Astrocyte (in vitro differentiated cells and primary cell): ENCODE measurements around the gene KEAP1. TPM values are rescaled to one million over a fixed set of nuclear protein-coding genes. Genes with fewer than 3 reads are reported as not detected.
A peak's percentile ranks its signal among the peaks of the same experiment; 100 is the strongest.

ENCODE experiments used
- DNase-seq: peaks from one replicate; pipeline ENCODE4 v3.0.0-alpha.2; 2010; ENCODE audit warnings: low read depth
- FAIRE-seq: peaks from 2 replicates; lab custom pipeline; 2011; peaks lifted over from hg19 to GRCh38; lab: Jason Lieb, UNC
- H2AFZ ChIP-seq: 2 replicates; pipeline ENCODE4 v1.6.0; 2012; ENCODE audit warnings: low read depth, low read length, inconsistent platforms
- H3K27ac ChIP-seq: 2 replicates; pipeline ENCODE4 v1.5.1; 2011; ENCODE audit warnings: low read depth, low read length, inconsistent platforms
- H3K27me3 ChIP-seq: 2 replicates; pipeline ENCODE4 v1.6.0; 2011; ENCODE audit warnings: low read length, inconsistent platforms; ENCODE audit not compliant: insufficient read depth
- H3K36me3 ChIP-seq: 2 replicates; pipeline ENCODE4 v1.5.1; 2011; ENCODE audit warnings: low read length, inconsistent platforms; ENCODE audit not compliant: insufficient read depth
- H3K4me1 ChIP-seq: 2 replicates; pipeline ENCODE4 v1.5.1; 2011; ENCODE audit warnings: low read length, inconsistent platforms; ENCODE audit not compliant: insufficient read depth
- H3K4me2 ChIP-seq: 2 replicates; pipeline ENCODE4 v1.6.0; 2012; ENCODE audit warnings: low read length, inconsistent platforms
- H3K4me3 ChIP-seq: 2 replicates; pipeline ENCODE4 v1.5.1; 2011; ENCODE audit warnings: low read depth, mild to moderate bottlenecking, low read length, inconsistent platforms; ENCODE audit not compliant: insufficient read depth
- H3K79me2 ChIP-seq: 2 replicates; pipeline ENCODE4 v1.6.0; 2012; ENCODE audit warnings: mild to moderate bottlenecking, low read length, inconsistent platforms; ENCODE audit not compliant: insufficient read depth
- H3K9ac ChIP-seq: 2 replicates; pipeline ENCODE4 v1.6.0; 2012; ENCODE audit warnings: mild to moderate bottlenecking, low read length, inconsistent platforms
- H3K9me3 ChIP-seq: 2 replicates; pipeline ENCODE4 v1.5.1; 2012; ENCODE audit warnings: low read depth, mild to moderate bottlenecking, low read length, inconsistent platforms; ENCODE audit not compliant: insufficient read depth
- H4K20me1 ChIP-seq: 2 replicates; pipeline ENCODE4 v1.6.0; 2012; ENCODE audit warnings: low read length, inconsistent platforms; ENCODE audit not compliant: insufficient read depth
- H3K27ac Mint-ChIP-seq: one replicate; pipeline ENCODE4 v1.8.0; 2021; ENCODE audit warnings: mild to moderate bottlenecking, mixed read lengths; ENCODE audit not compliant: unreplicated experiment
- H3K27me3 Mint-ChIP-seq: one replicate; pipeline ENCODE4 v1.8.0; 2021; ENCODE audit warnings: low read depth, mixed read lengths; ENCODE audit not compliant: unreplicated experiment
- H3K36me3 Mint-ChIP-seq: one replicate; pipeline ENCODE4 v1.8.0; 2021; ENCODE audit warnings: low read depth, mixed read lengths; ENCODE audit not compliant: unreplicated experiment
- H3K4me1 Mint-ChIP-seq: one replicate; pipeline ENCODE4 v1.8.0; 2021; ENCODE audit warnings: low read depth, mixed read lengths; ENCODE audit not compliant: unreplicated experiment
- H3K4me3 Mint-ChIP-seq: one replicate; pipeline ENCODE4 v1.8.0; 2021; ENCODE audit warnings: mild to moderate bottlenecking, moderate library complexity, mixed read lengths; ENCODE audit not compliant: unreplicated experiment
- H3K9me3 Mint-ChIP-seq: one replicate; pipeline ENCODE4 v1.8.0; 2021; ENCODE audit warnings: mild to moderate bottlenecking, mixed read lengths; ENCODE audit not compliant: unreplicated experiment
- EZH2 ChIP-seq: IDR thresholded peaks from 2 replicates; pipeline ENCODE4 v1.6.1; 2012; ENCODE audit warnings: mild to moderate bottlenecking, low read length, inconsistent platforms; ENCODE audit not compliant: insufficient read depth
- total RNA-seq: library from RNA; stranded (reverse); gene quantifications from 2 replicates; pipeline ENCODE4 v1.2.1, GENCODE V29; 2021
- TF ChIP-seq, protein P1 (sequence below): IDR thresholded peaks from 2 replicates; pipeline ENCODE4 v1.5.1; 2011; ENCODE audit warnings: low read depth, mild to moderate bottlenecking, inconsistent platforms, low read length, moderate library complexity; ENCODE audit not compliant: insufficient read depth

Gene KEAP1
- total RNA-seq, 1 donor from 2014 or later = 43.6 TPM

DNA sequence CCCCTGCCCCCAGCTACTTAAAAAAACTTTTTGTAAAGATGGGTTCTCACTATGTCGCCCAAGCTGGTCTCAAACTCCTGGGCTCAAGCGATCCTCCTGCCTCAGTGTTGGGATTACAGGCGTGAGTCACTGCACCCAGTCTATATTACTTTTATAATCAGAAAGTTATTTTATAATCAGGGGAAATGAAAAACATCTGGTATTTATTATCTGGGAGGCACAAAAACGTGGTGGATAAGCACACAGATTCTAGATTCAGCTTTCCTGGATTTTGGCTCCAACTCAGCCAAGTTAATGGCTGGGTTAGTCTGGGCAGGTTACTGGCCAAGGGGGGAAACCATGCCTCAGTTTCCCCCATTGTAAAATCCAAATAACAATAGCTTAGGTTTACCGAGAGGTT, 24.7 kb downstream of the KEAP1 start:
- Histone ChIP-seq H3K4me1 (peaks cover 4% of the 10 kb centered on the region), H3K36me3 (no peaks in the 10 kb centered on the region), H2AFZ (no peak overlapping the region), H3K9ac (no peak overlapping the region), H3K27ac (no peak overlapping the region), H3K79me2 (no peaks in the 10 kb centered on the region), H3K4me3 (no peak overlapping the region), H4K20me1 (no peaks in the 10 kb centered on the region), H3K4me2 (peak overlapping the region; percentile 52), H3K9me3 (no peaks in the 10 kb centered on the region), H3K27me3 (peaks cover 3% of the 10 kb centered on the region)
- Mint-ChIP-seq H3K9me3 (no peaks in the 10 kb centered on the region), H3K4me3 (no peak overlapping the region), H3K36me3 (no peaks in the 10 kb centered on the region), H3K27ac (no peak overlapping the region), H3K27me3 (peaks cover 13% of the 10 kb centered on the region), H3K4me1 (no peaks in the 10 kb centered on the region)
- DNase-seq (no peak), FAIRE-seq (no peak)
- TF ChIP-seq EZH2 = no peak
- TF ChIP-seq, protein P1, sequence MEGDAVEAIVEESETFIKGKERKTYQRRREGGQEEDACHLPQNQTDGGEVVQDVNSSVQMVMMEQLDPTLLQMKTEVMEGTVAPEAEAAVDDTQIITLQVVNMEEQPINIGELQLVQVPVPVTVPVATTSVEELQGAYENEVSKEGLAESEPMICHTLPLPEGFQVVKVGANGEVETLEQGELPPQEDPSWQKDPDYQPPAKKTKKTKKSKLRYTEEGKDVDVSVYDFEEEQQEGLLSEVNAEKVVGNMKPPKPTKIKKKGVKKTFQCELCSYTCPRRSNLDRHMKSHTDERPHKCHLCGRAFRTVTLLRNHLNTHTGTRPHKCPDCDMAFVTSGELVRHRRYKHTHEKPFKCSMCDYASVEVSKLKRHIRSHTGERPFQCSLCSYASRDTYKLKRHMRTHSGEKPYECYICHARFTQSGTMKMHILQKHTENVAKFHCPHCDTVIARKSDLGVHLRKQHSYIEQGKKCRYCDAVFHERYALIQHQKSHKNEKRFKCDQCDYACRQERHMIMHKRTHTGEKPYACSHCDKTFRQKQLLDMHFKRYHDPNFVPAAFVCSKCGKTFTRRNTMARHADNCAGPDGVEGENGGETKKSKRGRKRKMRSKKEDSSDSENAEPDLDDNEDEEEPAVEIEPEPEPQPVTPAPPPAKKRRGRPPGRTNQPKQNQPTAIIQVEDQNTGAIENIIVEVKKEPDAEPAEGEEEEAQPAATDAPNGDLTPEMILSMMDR = no peak

- Histone ChIP-seq H4K20me1 (no peaks in the 10 kb centered on the region), H3K4me2 (no peak overlapping the region), H3K27ac (no peak overlapping the region), H3K27me3 (peaks cover 3% of the 10 kb centered on the region), H3K4me1 (peaks cover 4% of the 10 kb centered on the region), H3K36me3 (no peaks in the 10 kb centered on the region), H3K9ac (no peak overlapping the region), H3K4me3 (no peak overlapping the region), H3K79me2 (no peaks in the 10 kb centered on the region), H3K9me3 (no peaks in the 10 kb centered on the region), H2AFZ (no peak overlapping the region)
- H3K27me3 Mint-ChIP-seq = peaks cover 17% of the 10 kb centered on the region
- TF ChIP-seq, protein P1 = no peak
- no peak for TF ChIP-seq EZH2
- H3K4me3 Mint-ChIP-seq = no peak overlapping the region
- H3K9me3 Mint-ChIP-seq = no peaks in the 10 kb centered on the region
- no peaks in the 10 kb centered on the region for H3K4me1 Mint-ChIP-seq
- H3K36me3 Mint-ChIP-seq = no peaks in the 10 kb centered on the region
- FAIRE-seq (no peak), DNase-seq (no peak)
- no peak overlapping the region for H3K27ac Mint-ChIP-seq
Observed at GRCh38 chr19:10474962-10475451, 28.1 kb downstream of the KEAP1 start.

DNA sequence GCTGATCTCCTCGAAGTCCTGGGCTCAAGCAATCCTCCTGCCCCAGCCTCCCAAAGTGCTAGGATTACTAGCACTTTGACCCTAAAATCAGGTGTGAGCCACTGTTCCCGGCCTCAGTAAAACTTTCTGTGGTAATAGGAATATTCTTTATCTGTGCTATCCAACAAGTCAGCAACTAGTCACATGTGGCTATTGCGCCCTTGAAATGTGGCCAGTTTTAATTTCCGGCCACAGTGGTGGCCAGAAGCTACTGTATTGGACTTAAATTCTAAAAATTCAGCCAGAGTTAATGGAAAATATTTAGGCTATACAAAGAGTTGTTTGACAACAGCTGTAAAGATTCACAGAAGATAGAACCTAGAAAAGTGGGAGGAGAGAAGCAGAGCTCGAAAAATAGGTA, 30.0 kb downstream of the KEAP1 start:
- no peaks in the 10 kb centered on the region for H3K27me3 ChIP-seq
- H3K4me3 ChIP-seq = no peak overlapping the region
- H3K9ac ChIP-seq = no peak overlapping the region
- H2AFZ ChIP-seq = no peak overlapping the region
- H3K9me3 ChIP-seq = no peaks in the 10 kb centered on the region
- no peak overlapping the region for H3K4me2 ChIP-seq
- DNase-seq = no peak
- Mint-ChIP-seq H3K4me3 (no peak overlapping the region), H3K27me3 (peaks cover 18% of the 10 kb centered on the region), H3K36me3 (no peaks in the 10 kb centered on the region), H3K4me1 (no peaks in the 10 kb centered on the region), H3K27ac (no peak overlapping the region), H3K9me3 (no peaks in the 10 kb centered on the region)
- no peak overlapping the region for H3K27ac ChIP-seq
- no peaks in the 10 kb centered on the region for H3K4me1 ChIP-seq
- H3K79me2 ChIP-seq = no peaks in the 10 kb centered on the region
- no peak for FAIRE-seq
- H4K20me1 ChIP-seq = no peaks in the 10 kb centered on the region
- no peaks in the 10 kb centered on the region for H3K36me3 ChIP-seq
- TF ChIP-seq EZH2 = no peak
- TF ChIP-seq, protein P1 = no peak
